SW480 (cell line): ENCODE results near the gene FFAR2.
"Not testable (repeated sequence)": the region's sequence is repeated elsewhere in the genome, so short reads cannot be mapped to it uniquely, and the experiment has no call there.

Experiments used
- DNase-seq: peaks from one replicate; pipeline ENCODE4 v3.0.0-alpha.2; 2016; ENCODE audit warnings: low spot score

FFAR2 gene

DNA sequence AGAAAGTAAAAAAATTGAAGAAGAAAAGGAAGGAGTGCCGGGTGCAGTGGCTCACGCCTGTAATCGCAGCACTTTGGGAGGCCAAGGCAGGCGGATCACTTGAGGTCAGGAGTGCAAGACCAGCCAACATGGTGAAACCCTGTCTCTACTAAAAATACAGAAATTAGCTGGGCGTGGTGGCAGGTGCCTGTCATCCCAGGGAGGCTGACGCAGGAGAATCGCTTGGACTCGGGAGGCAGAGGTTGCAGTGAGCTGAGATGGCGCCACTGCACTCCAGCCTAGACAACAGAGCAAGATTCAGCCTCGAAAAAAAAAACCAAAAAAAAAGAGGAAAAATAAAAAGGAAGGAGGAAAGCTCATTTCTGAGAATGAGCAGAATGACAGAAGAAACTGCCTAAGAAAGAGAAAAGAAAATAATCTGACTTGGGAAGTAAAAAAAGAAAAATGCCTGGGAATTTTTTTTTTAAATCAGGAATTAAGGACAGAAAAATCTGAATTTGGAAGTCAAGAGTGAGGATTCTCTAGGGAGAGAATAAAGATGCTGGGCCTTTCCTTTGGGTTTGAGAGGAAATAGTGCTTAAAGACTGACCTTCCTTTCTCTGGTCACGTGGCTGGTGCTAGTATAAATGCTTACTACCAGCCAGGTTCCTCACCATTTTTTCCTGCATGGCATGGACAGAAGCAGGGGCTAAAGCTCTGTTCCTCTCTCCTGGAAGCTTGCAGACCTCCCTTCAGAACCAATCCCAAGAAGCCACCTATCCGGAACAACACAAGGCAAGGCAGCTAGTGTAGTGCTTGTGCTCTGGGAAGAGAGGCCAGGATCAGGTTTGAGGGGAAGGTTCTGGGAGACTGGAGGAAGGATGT, at the start of gene FFAR2:
TSS of gene FFAR2 (plus strand) at position 652 of the 864 bp plus-strand sequence. CDS start 1,458 bp downstream, outside the sequence.
- DNase-seq = no peak

DNA sequence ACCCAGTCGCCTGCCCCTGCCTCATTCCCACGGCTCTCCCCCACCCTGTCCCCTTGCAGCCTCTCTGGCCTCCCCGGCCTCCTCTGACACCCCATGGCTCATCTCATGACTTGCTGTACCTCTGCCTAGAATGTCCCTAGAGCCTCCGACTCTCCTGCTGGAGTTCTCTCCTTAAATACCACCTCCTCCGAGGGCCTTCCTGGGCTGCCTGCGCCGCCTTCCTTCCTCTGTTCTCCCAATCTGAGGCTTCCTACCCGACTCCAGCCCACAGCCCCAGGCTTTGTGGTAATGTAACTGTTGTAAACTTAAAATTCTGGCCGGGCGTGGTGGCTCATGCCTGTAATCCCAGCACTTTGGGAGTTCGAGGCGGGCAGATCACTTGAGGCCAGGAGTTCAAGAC, 49.5 kb upstream of the FFAR2 start:
- no peak for DNase-seq

DNA sequence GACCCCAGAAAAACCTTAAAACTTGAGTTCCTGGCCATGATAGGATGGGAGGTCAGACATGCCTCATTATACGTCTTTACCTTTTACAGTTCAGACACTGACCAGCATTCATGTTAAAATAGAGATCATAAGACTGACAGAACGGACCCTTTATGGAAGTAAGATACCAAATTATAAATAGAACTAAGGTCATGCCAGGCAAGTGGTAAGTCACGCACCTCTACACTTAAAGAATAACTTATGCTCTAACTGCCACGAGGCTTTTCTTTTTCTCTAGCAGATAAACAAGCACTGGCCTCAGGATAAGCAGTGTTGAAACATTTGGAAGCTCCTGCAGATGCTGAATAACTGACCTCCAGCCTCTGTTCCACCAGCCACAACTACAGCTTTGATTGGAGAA, 48.8 kb upstream of the FFAR2 start:
- no peak for DNase-seq

DNA sequence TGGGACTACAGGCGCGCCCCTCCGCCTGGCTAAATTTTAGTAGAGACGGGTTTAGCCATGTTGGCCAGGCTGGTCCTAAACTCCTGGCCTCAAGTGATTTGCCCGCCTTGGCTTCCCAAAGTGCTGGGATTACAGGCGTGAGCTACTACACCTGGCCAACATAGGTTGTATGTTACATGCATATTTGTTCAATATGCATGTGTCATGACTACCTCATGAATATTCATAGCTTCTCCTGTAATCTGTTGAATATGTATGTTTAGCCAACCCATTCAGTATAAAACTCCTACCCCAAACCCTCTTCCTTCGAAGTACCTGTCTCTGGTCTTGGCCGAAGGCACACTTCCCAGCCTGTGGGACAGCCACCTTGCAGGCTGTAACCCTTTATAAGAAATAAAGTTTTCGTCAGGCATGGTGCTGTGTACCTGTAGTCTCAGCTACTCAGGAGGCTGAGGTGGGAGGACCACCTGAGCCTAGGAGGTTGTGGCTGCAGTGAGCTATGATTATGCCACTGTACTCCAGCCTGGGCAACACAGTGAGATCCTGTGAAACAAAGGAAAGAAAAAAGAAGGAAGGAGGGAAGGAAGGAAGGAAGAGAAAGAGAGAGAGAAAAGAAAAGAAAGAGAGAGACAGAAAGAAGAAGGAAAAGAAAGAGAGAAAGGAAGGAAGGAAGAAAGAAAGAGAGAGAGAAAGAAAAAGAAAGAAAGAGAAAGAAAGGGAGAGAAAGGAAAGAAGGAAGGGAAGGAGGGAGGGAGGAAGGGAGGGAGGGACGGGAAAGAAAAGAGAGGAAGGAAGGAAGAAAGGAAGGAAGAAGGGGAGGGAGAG, 47.9 kb upstream of the FFAR2 start:
- no peak for DNase-seq

DNA sequence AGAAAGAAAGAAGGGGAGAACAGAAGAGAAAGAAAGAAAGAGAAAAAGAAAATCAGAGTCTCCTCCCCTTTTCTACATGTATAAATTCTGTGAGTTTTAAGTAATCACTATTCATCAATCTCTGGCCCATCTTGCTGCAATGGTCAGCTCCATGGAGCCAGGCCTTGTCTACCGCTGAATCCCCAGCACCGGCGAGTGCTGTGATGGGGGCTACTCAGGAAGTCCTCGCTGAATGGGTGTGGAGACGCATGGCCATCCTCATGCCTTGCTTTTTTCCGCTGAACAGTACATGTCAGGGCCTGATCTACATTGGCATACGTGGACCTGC, 47.3 kb upstream of the FFAR2 start:
- no peak for DNase-seq

DNA sequence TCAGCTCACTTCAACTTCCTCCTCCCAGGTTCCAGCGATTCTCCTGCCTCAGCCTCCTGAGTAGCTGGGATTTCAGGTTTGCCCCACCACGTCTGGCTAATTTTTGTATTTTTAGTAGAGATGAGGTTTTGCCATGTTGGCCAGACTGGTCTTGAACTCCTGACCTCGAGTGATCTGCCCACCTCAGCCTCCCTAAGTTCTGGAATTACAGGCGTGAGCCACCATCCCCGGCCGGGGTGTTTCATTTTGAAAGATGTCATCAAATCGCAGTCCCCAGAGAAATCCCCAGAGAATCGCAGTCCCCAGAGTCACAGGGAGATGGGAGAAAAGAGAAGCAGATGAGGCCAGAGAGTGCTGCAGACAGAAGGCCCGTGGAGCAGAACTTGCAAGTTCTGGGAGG, 46.6 kb upstream of the FFAR2 start:
- not testable (repeated sequence) for DNase-seq

DNA sequence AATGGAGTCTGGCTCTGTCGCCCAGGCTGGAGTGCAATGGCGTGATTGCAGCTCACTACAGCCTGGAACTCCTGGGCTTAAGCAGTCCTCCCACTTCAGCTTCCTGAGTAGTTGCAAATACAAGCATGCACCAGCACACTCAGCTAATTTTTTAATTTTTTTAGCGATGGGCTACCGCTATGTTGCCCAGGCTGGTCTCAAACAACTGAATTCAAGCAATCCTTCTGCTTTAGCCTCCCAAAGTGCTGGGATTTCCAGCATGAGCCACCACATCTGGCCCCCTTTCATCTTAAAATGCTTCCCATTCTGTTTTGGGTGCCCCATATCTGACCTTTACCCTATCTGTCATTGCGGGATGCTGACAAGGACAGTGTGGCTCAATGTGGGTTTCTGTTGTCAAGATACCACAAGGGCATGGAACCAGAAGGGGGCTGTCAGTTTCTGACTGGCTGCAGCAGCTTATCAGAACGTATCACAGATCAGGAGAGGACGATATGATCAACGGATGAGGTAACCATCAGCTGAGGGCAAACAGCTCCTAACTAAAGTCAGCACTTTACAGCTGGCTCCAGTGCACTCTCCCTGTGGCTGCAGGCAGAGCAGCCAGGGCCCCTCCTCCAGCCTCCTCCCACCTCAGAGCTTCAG, 44.8 kb upstream of the FFAR2 start:
- DNase-seq = no peak

DNA sequence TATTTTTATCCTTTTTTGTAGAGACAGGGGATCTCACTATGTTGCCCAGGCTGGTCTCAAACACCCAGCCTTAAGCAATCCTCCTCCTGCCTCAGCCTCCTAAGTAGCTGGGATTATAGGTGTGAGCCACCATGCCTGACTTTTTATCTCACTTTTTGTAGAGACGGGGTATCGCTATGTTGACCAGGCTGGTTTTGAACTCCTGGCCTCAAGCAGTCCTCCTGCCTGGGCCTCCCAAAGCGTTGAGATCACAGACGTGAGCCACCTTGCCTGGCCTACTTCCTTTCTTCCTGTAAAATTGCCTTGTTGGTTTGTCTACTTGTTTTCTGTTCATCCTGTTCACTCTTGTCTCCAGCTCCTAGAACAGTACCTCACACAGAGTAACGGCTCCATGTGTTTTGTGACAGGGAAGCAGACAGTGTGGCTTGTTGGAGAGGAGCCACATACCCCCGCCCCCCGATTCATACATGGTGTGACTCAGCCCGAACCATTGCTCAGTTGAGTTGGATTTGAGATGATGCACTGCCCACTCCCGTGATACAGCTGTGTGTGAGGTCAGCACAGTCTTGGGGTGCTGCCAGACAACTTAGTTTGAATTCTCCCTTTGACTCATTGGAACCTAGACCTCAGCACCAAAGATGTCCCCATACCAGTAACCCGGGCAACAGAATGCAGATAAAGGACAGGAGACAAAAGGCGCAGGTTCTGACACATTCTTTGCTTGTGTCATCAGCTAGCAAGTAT, 43.0 kb upstream of the FFAR2 start:
- DNase-seq = peak; percentile 18

DNA sequence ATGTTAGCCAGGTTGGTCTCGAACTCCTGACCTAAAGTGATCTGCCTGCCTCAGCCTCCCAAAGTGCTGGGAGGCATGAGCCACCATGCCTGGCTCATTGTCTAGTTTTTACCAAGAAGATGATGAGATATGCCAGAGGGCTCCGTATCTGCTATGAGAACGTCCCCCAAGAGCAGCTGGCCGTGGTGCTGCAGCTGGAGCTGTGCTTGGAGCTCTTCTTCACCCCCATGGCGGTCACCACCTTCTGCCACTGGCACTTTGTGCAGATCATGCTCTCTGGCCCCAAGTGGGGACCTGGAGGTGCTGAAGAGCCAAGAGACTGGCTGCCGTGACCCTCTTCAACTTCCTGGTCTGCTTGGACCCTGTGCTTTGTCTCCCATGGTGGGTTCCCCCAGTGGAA, 40.4 kb upstream of the FFAR2 start:
- DNase-seq = no peak

DNA sequence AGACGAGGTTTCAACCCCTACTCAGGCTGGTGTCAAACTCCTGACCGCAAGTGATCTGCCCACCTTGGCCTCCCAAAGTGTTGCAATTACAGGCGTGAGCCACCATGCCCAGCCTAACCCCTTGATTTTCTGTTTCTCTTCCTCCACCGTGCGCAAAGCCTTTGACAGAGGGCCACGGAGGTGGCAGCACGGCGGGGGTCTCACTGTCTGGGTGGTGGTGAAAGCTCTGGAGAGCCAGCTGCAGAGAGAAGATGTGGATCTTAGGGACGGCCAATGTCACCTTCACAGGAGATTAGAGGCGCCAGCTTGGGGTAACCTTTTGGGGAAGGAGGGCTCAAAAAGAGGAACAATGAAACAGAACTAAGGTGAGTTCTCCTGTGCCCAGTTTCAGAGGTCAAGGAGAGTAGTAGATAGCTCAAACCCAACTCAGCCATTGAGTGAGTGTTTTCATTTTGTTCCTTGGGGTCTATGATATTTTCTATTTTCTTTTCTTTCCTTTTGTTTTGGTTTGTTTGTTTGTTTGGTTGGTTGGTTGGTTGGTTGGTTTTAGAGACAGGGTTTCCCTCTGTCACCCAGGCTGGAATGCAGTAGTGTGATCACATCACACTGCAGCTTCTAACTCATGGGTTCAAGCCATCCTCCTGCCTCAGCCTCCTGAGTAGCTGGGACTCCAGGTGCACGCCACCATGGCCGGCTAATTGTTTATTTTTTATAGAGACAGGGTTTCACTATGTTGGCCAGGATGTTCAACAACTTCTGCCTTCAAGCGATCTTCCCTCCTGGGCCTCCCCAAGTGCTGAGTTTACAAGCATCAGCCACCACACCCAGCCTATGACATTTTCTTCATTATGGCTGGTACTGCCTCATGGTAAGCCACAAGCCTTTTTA, 39.5 kb upstream of the FFAR2 start:
- no peak for DNase-seq

DNA sequence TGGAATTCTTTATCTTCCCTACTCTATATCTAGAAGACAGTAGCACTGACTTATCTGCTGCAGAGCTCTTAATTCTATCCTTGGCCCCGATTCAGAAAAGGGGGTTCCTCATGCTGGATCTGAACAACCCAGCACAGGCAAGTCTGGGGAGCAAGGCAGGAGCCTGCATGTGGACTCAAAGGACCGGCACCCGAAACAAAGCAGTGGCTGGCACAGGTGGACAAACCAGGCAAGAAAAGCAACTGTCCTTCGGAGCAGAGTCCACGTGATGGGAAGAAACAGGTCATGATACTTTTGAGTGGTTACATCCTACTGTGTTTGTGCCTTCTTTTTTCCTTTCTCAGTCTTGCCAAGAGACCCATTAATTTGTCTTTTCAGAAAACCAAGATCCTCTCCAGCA, 38.9 kb upstream of the FFAR2 start:
- no peak for DNase-seq

DNA sequence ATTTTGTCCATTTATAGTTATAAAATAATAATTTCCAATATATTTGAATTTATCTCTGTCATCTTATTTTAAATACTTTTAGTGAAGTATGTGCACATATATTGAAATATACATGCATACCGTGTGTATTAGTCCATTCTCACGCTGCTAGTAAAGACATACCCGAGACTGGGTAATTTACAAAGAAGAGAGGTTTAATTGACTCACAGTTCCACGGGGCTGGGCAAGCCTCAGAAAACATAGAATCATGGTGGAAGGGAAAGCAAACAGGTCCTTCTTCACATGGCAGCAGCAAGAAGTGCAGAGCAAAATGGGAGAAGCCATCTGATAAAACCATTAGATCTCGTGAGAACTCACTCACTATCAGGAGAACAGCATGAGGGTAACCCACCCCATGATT, 37.6 kb upstream of the FFAR2 start:
- no peak for DNase-seq

DNA sequence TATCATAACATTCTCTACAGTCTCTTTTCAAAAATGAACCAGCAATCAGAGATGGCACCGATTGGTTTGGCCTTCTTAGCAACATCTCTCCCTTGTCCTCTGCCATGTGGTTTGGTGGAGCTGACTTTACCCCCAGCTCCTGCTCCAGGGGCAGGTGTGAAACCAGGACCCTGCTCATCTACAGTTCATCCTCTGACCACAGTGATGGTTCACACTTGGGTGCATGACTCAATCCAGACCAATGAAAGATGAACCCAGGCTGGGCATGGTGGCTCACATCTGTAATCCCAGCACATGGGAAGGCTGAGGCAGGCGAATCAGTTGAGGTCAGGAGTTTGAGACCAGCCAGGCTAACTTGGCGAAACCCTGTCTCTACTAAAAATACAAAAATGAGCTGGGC, 33.6 kb upstream of the FFAR2 start:
- DNase-seq = no peak

DNA sequence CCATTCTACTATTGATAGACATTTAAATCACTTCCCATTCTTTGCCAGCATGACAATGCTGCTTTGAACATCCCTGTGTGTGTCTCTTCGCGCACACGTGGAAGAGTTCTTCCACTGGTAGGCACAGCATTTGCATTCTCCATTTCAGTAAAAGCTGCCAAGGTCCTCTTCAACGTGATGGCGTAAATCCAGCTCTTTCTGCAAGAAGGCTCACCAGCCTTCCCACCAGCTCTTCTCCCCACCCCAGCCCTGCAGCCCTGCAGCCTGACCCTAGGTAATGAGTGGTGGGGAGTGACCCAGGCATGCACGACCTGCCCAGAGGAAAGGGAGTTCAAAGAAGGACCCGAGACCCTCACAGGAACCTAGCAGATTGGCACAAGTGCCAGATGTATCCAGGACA, 31.7 kb upstream of the FFAR2 start:
- DNase-seq = no peak

DNA sequence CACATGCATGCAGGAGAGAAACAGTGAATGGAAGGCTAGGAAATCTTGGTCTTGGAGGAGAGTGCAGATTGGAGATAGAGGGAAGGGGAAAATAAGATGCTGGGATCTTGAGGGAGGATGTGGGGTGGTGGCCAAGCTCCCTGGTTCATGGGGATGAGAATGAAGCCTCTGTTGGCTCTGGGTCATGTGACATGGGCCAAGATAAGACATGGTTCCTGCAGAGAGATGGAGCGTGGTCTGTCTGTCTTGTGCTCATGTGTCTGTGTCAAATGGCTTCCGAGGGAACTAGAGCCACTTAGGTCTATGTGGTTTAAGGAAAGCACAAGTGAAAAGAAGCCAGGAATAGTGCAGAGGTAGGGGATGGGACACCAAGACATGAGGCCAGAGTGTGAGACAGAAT, 30.8 kb upstream of the FFAR2 start:
- DNase-seq = no peak

DNA sequence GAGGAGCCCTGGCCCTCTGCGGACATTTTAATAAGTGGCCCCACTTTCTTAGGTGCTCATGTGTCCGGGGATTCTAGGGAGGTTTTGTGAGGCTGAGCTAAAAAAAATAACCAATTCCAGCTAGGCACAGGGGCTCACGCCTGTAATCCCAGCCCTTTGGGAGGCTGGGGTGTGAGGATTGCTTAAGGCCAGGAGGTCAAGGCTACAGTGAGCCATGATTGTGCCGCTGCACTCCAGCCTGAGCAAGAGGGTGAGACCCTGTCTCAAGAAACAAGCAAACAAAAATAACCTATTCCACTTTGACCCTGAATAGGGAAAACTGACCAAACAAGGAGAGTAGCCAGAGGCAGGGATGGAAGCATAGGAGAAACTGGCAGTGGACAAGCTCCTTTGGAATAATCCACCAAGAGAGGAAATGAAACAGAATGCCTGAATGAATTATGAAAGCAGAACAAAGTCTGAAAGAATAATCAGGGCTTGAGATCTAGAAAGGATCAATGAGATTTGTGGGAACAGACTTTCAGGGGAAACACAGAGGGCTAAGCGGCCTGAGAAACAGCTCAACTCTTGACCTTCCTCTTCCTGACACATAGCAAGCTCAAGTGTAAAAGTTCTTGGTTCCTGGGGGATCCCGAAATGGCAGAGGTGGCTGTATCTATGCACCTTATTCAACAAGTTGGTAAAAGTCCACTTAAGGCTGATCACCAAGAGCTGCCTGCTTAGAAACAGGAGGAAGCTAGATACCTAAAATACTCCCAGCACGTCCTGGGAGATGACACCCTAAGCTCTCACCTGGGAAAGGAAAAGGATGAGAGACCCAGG, 30.1 kb upstream of the FFAR2 start:
- no peak for DNase-seq

DNA sequence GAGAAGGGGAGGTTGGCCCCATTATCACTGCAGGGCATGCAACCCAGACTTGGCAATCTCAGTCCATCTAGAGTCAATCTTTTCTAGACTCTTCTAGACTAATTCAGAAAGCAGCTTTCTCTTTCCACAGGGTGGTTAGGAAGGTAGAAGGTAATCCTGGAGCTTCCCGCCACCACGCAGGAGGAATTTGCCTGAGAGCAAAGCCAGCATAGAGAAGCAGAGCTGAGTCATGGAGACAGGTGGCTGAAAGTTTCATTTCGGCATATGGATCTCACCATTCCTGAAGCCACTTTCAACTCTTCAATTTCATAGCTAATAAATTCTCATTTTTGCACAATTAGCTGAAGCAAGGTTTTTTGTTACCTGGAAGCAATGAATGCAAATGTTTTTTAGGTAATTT, 29.0 kb upstream of the FFAR2 start:
- DNase-seq = peak; percentile 50

DNA sequence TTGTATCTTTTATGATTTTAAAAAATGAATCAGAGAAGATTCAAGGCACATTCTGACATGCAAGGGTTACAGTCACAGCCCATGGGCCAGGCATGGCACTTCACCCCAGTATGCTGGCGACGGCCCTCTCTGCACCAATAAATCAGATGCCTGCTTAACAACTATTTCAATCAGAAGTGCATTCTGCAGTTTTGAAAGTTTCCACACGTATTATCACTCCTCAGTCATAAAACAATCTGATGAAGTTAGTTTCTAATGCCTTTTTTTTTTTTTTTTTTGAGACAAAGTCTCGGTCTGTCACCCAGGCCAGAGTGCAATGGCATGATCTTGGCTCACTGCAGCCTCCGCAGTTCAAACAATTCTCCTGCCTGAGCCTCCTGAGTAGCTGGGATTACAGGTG, 28.3 kb upstream of the FFAR2 start:
- DNase-seq = no peak

DNA sequence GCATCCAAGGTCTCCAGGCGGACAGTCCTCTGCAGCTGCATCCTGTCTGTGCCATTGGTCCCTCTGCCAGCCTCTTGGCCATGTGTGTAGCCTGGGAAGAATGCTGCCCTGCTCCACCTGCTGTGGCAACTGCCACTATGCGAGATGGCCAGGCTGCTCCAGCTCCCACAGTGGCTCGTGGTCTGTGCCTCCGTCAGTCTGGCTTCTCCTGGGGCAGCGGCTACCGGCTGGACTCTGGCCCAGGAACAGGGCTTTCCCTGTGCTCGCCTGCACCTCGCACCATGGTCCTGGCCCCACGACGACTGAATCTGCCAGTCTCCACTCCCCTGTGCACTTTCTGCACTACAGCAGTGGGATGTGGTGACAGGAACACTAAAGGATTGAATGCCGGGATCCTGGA, 26.7 kb upstream of the FFAR2 start:
- no peak for DNase-seq

DNA sequence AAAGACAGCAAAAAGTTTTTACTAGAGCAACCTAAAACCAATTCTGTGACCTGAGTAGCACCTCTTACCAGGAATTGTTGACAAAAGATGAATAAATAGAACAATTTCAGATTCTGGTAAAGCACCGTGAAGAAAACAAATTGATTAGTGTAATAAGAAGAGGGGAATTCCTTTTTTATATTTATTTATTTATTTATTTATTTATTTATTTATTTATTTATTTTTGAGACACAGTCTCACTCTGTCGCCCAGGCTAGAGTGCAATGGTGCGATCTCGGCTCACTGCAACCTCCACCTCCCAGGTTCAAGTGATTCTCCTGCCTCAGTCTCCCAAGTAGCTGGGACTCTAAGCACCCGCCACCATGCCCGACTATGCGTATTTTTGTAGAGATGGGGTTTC, 24.7 kb upstream of the FFAR2 start:
- not testable (repeated sequence) for DNase-seq
